H1 (cell line): Measurements from ENCODE around the gene ROBO4. TPM values are rescaled to one million over a fixed set of nuclear protein-coding genes. Genes with fewer than 3 reads are reported as not detected.

Source experiments
- EP300 ChIP-seq, 2 experiments: IDR thresholded peaks; 1 replicate in 1 of 2; 2 replicates in 1 of 2; pipeline ENCODE4 v1.6.1; 2011 to 2012; ENCODE audit warnings: low read depth in 2 of 2, low read length in 2 of 2, mild to moderate bottlenecking in 2 of 2, borderline replicate concordance in 1 of 2, inconsistent platforms in 1 of 2, moderate library complexity in 1 of 2
- SIX5 ChIP-seq: IDR thresholded peaks from 2 replicates; pipeline ENCODE4 v1.6.1; 2011; ENCODE audit warnings: mild to moderate bottlenecking, low read depth, low read length
- ZNF274 ChIP-seq: IDR thresholded peaks from 2 replicates; pipeline ENCODE4 v1.7.0; 2012; ENCODE audit warnings: low read length, borderline replicate concordance; ENCODE audit errors: extremely low read depth
- polyA plus RNA-seq, 7 experiments: library from polyadenylated mRNA; depleted of rRNA in 3 of 7; stranded (reverse) in 5 of 7; unstranded in 2 of 7; fragments of >200 nt in 5 of 7; fragments of 200-250 nt in 2 of 7; gene quantifications; 1 replicate in 5 of 7; 2 replicates in 1 of 7; 4 replicates in 1 of 7; pipeline versions ENCODE4 v1.2.1 to v1.2.3, GENCODE V29; 2011 to 2013; ENCODE audit warnings: missing spikeins in 2 of 7, mixed read lengths in 2 of 7
- total RNA-seq: library from RNA; stranded (reverse); fragmentation: NEBNext Ultra II Directional; extraction: Animal tissue kit (Norgen Biotek cat#: 25700); gene quantifications from 2 replicates; pipeline ENCODE4 v1.2.1, GENCODE V29; 2021

The ROBO4 gene
- total and polyA plus RNA-seq, 2 of the 8 experiments (the other 6 are each of a cell fraction or from before 2014, with no cell fraction given), result 0.03 TPM; not detected in 1

DNA sequence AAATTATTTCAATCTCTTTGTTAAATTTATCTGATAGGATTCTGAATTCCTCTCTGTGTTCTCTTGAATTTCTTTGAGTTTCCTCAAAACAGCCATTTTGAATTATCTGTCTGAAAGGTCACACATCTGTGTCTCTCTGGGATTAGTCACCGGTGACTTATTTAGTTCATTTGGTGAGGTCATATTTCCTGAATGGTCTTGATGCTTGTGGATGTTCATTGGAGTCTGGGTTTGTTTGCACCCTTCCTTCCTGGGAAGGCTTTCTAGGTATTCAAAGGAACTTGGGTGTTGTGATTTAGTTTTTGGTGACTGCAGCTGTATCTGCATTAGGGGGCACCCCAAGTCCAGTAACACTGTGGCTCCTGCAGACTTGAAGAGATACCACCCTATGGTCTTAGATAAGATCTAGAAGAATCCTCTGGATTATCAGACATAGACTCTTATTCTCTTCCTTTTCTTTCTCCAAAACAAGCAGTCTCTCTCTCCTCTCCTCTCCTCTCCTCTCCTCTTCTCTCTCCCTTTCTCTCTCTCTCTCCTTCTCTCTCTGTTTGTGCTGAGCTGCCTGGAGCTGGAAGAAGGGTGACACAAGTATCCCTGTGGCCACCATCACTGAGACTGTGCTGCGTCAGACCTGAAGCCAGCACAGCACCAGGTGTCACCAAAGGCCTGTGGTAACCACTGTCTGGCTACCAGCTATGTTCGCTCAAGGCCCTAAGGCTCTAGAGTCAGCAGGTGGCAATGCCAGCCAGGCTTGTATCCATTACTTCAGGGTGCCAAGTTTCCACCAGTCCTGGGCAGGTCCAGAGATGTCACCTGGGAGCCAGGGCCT is 18.1 kb upstream of the ROBO4 start (continued):
- TF ChIP-seq ZNF274 (no peak), SIX5 (no peak), EP300 (IDR thresholded peaks at IDR 0.05; ENCODE audit: borderline replicate concordance in 1 of 2, low read depth in 2 of 2, low read length in 2 of 2) (no peak)
- TF ChIP-seq, all 59 proteins: peak for 0
